Measurements from ENCODE around the gene CASP3. TPM values are rescaled to one million over a fixed set of nuclear protein-coding genes. Genes with fewer than 3 reads are reported as not detected.

Gene CASP3
- total RNA-seq, 1 experiment from 2014 or later, result 107 TPM

DNA sequence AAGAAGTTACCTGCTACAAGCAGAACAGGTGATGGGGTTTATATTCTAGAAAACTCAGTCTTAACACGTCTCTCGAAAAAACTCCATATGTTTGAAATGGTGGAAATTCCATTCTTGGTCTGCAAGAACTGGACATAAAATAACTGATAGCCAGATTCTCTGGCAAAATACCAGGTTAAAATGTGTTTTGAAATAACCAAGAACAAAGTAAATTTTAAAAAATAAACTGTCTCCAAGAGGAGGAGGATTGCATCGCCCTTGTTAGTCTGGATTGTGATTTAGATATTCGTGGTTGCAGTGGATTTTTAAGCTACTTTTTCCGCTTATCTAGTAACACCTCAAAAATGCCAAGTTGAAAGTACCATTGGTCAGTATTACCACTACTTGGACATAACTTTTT lies 43.8 kb upstream of the CASP3 start:
- Histone ChIP-seq H3K79me2 (ENCODE audit: insufficient read depth, low read length) (no peaks in the 10 kb centered on the region), H3K4me2 (ENCODE audit: insufficient read depth, insufficient read length, low read length) (no peak overlapping the region), H4K5ac (ENCODE audit: insufficient read length, low read depth, low read length) (no peak overlapping the region), H3K9me3 (ENCODE audit: control insufficient read depth, low read depth, low read length) (no peaks in the 10 kb centered on the region), H2BK5ac (ENCODE audit: insufficient read length, low read length) (no peak overlapping the region), H3K14ac (ENCODE audit: insufficient read depth, low read length) (no peak overlapping the region), H4K8ac (replicated peaks; ENCODE audit: insufficient read length, low read depth, low read length) (no peak overlapping the region), H3K23ac (ENCODE audit: insufficient read length, low read depth, low read length) (no peak overlapping the region), H3K27me3 (ENCODE audit: insufficient read depth, low read length) (no peaks in the 10 kb centered on the region), H4K20me1 (ENCODE audit: control insufficient read depth, insufficient read depth, insufficient read length) (no peaks in the 10 kb centered on the region), H2BK15ac (ENCODE audit: low read depth, low read length) (no peak overlapping the region), H3K4me1 (ENCODE audit: insufficient read depth, low read length) (no peaks in the 10 kb centered on the region), H3T11ph (ENCODE audit: low read length) (no peak overlapping the region), H2AFZ (ENCODE audit: low read length) (no peak overlapping the region), H2BK20ac (ENCODE audit: low read depth, low read length, poor library complexity, severe bottlenecking) (no peak overlapping the region), H3K4ac (ENCODE audit: low read depth, low read length) (no peak overlapping the region), H2BK12ac (ENCODE audit: insufficient read length, low read depth, low read length) (no peak overlapping the region), H3K79me1 (ENCODE audit: insufficient read depth, low read depth, low read length, poor library complexity, severe bottlenecking) (no peaks in the 10 kb centered on the region), H3K27ac (ENCODE audit: insufficient read length, low read depth, low read length) (no peak overlapping the region), H3K56ac (ENCODE audit: insufficient read length, low read depth, low read length) (no peak overlapping the region), H2BK120ac (ENCODE audit: low read depth, low read length, poor library complexity, severe bottlenecking) (no peak overlapping the region), H3K9ac (ENCODE audit: extremely low read depth, insufficient read length, low read length) (no peak overlapping the region), H4K91ac (ENCODE audit: insufficient read length, low read depth, low read length) (no peak overlapping the region), H3K23me2 (ENCODE audit: insufficient read length, low read depth, low read length, poor library complexity, severe bottlenecking) (no peaks in the 10 kb centered on the region), H3K18ac (ENCODE audit: insufficient read length, low read depth, low read length) (no peak overlapping the region), H2AK5ac (ENCODE audit: insufficient read length, low read length) (no peak overlapping the region)
- no peak overlapping the region for H3K4me3 Mint-ChIP-seq
- peaks cover 16 to 53% (median 40%) of the 10 kb centered on the region in 3 experiments; a peak in 5 of 7 replicates for H3K36me3 Mint-ChIP-seq (ENCODE audit: insufficient read depth in 1 of 3, low read depth in 3 of 3)
- no peak for DNase-seq
- no peaks in the 10 kb centered on the region for H3K9me3 Mint-ChIP-seq
- no CpG with 5 or more reads among the region's 5 CpGs for WGBS (ENCODE audit: extremely low coverage, insufficient read length, low lambda C conversion rate)
- H3K27ac Mint-ChIP-seq, result peak overlapping the region in 2 of 3 experiments; percentile 4 to 90; a peak in 4 of 7 replicates
- H3K4me1 Mint-ChIP-seq, result peaks cover 8 to 15% of the 10 kb centered on the region in 2 experiments
- no peak for TF ChIP-seq CTCF (conservative IDR thresholded peaks at IDR 0.05)
- no peaks in the 10 kb centered on the region for H3K27me3 Mint-ChIP-seq (ENCODE audit: low read depth)

Measured in H9 (cell line).